ENCODE data around the gene EVC. TPM values are rescaled to one million over a fixed set of nuclear protein-coding genes. Genes with fewer than 3 reads are reported as not detected.
"Not testable (repeated sequence)": the region's sequence is repeated elsewhere in the genome, so short reads cannot be mapped to it uniquely, and the experiment has no call there.

Gene EVC
- polyA plus RNA-seq, 2 donors = 2.0 to 4.0 TPM

- not testable (repeated sequence) for H3K4me1 ChIP-seq (ENCODE audit: control insufficient read depth in 2 of 2, insufficient read depth in 2 of 2, low read length in 1 of 2); H3K27me3 ChIP-seq (ENCODE audit: control insufficient read depth in 1 of 2, insufficient read depth in 2 of 2, low read length in 2 of 2); H3K27ac ChIP-seq (ENCODE audit: low read depth in 2 of 2, low read length in 1 of 2); H3K4me3 ChIP-seq (ENCODE audit: low read depth in 1 of 2, low read length in 2 of 2); H3K9me3 ChIP-seq (ENCODE audit: control insufficient read depth in 2 of 2, insufficient read depth in 1 of 2, low read depth in 1 of 2, low read length in 1 of 2); H3K36me3 ChIP-seq (ENCODE audit: control insufficient read depth in 2 of 2, insufficient read depth in 2 of 2, low read length in 1 of 2)
- WGBS, 2 donors = 85 to 98% methylated on average over 6 of the region's 6 CpGs
Observed at GRCh38 chr4:5837483-5837882, 126.5 kb downstream of the EVC start.

GRCh38 chr4:5839332-5839731, 128.3 kb downstream of the EVC start:
- 86% methylated on average over 13 of the region's 13 CpGs for WGBS, 2 donors
- H3K4me3 ChIP-seq (ENCODE audit: low read depth in 1 of 2, low read length in 2 of 2) = no peak overlapping the region
- H3K36me3 ChIP-seq (ENCODE audit: control insufficient read depth in 2 of 2, insufficient read depth in 2 of 2, low read length in 1 of 2) = no peaks in the 10 kb centered on the region
- peak overlapping the region in 1 of 2 donors; percentile 13 for H3K27ac ChIP-seq (ENCODE audit: low read depth in 2 of 2, low read length in 1 of 2)
- H3K27me3 ChIP-seq (ENCODE audit: control insufficient read depth in 1 of 2, insufficient read depth in 2 of 2, low read length in 2 of 2) = no peaks in the 10 kb centered on the region
- no peaks in the 10 kb centered on the region for H3K9me3 ChIP-seq (ENCODE audit: control insufficient read depth in 2 of 2, insufficient read depth in 1 of 2, low read depth in 1 of 2, low read length in 1 of 2)
- no peaks in the 10 kb centered on the region for H3K4me1 ChIP-seq (ENCODE audit: control insufficient read depth in 2 of 2, insufficient read depth in 2 of 2, low read length in 1 of 2)

- 61 to 68% methylated on average over 30 of the region's 30 CpGs for WGBS, 2 donors
- no peaks in the 10 kb centered on the region for H3K27me3 ChIP-seq (ENCODE audit: control insufficient read depth in 1 of 2, insufficient read depth in 2 of 2, low read length in 2 of 2)
- no peaks in the 10 kb centered on the region for H3K9me3 ChIP-seq (ENCODE audit: control insufficient read depth in 2 of 2, insufficient read depth in 1 of 2, low read depth in 1 of 2, low read length in 1 of 2)
- no peaks in the 10 kb centered on the region for H3K36me3 ChIP-seq (ENCODE audit: control insufficient read depth in 2 of 2, insufficient read depth in 2 of 2, low read length in 1 of 2)
- H3K4me1 ChIP-seq (ENCODE audit: control insufficient read depth in 2 of 2, insufficient read depth in 2 of 2, low read length in 1 of 2) = no peaks in the 10 kb centered on the region
- H3K27ac ChIP-seq (ENCODE audit: low read depth in 2 of 2, low read length in 1 of 2) = peak overlapping the region in 1 of 2 donors; percentile 13
- no peak overlapping the region for H3K4me3 ChIP-seq (ENCODE audit: low read depth in 1 of 2, low read length in 2 of 2)
Observed at GRCh38 chr4:5839751-5840674, 129.0 kb downstream of the EVC start.

- 91 to 94% methylated on average over 4 of the region's 4 CpGs for WGBS, 2 donors
- Histone ChIP-seq H3K27me3 (ENCODE audit: control insufficient read depth in 1 of 2, insufficient read depth in 2 of 2, low read length in 2 of 2) (no peaks in the 10 kb centered on the region), H3K4me3 (ENCODE audit: low read depth in 1 of 2, low read length in 2 of 2) (no peak overlapping the region), H3K36me3 (ENCODE audit: control insufficient read depth in 2 of 2, insufficient read depth in 2 of 2, low read length in 1 of 2) (no peaks in the 10 kb centered on the region), H3K9me3 (ENCODE audit: control insufficient read depth in 2 of 2, insufficient read depth in 1 of 2, low read depth in 1 of 2, low read length in 1 of 2) (no peaks in the 10 kb centered on the region), H3K27ac (ENCODE audit: low read depth in 2 of 2, low read length in 1 of 2) (no peak overlapping the region), H3K4me1 (ENCODE audit: control insufficient read depth in 2 of 2, insufficient read depth in 2 of 2, low read length in 1 of 2) (no peaks in the 10 kb centered on the region)
Observed at GRCh38 chr4:5842456-5842855, 131.5 kb downstream of the EVC start.

- no peak overlapping the region for H3K27ac ChIP-seq (ENCODE audit: low read depth in 2 of 2, low read length in 1 of 2)
- H3K4me1 ChIP-seq (ENCODE audit: control insufficient read depth in 2 of 2, insufficient read depth in 2 of 2, low read length in 1 of 2) = no peaks in the 10 kb centered on the region
- WGBS, 2 donors = 68 to 71% methylated on average over 18 of the region's 18 CpGs
- no peaks in the 10 kb centered on the region for H3K27me3 ChIP-seq (ENCODE audit: control insufficient read depth in 1 of 2, insufficient read depth in 2 of 2, low read length in 2 of 2)
- H3K36me3 ChIP-seq (ENCODE audit: control insufficient read depth in 2 of 2, insufficient read depth in 2 of 2, low read length in 1 of 2) = no peaks in the 10 kb centered on the region
- H3K9me3 ChIP-seq (ENCODE audit: control insufficient read depth in 2 of 2, insufficient read depth in 1 of 2, low read depth in 1 of 2, low read length in 1 of 2) = no peaks in the 10 kb centered on the region
- H3K4me3 ChIP-seq (ENCODE audit: low read depth in 1 of 2, low read length in 2 of 2) = no peak overlapping the region
Observed at GRCh38 chr4:5843573-5844530, 132.9 kb downstream of the EVC start.

- Histone ChIP-seq H3K36me3 (ENCODE audit: control insufficient read depth in 2 of 2, insufficient read depth in 2 of 2, low read length in 1 of 2) (no peaks in the 10 kb centered on the region), H3K27ac (ENCODE audit: low read depth in 2 of 2, low read length in 1 of 2) (no peak overlapping the region), H3K4me3 (ENCODE audit: low read depth in 1 of 2, low read length in 2 of 2) (no peak overlapping the region), H3K27me3 (ENCODE audit: control insufficient read depth in 1 of 2, insufficient read depth in 2 of 2, low read length in 2 of 2) (no peaks in the 10 kb centered on the region), H3K4me1 (ENCODE audit: control insufficient read depth in 2 of 2, insufficient read depth in 2 of 2, low read length in 1 of 2) (no peaks in the 10 kb centered on the region), H3K9me3 (ENCODE audit: control insufficient read depth in 2 of 2, insufficient read depth in 1 of 2, low read depth in 1 of 2, low read length in 1 of 2) (no peaks in the 10 kb centered on the region)
- 66 to 70% methylated on average over 13 of the region's 13 CpGs for WGBS, 2 donors
Observed at GRCh38 chr4:5845035-5845905, 134.3 kb downstream of the EVC start.

- H3K4me1 ChIP-seq (ENCODE audit: control insufficient read depth in 2 of 2, insufficient read depth in 2 of 2, low read length in 1 of 2) = no peaks in the 10 kb centered on the region
- no peaks in the 10 kb centered on the region for H3K27me3 ChIP-seq (ENCODE audit: control insufficient read depth in 1 of 2, insufficient read depth in 2 of 2, low read length in 2 of 2)
- H3K36me3 ChIP-seq (ENCODE audit: control insufficient read depth in 2 of 2, insufficient read depth in 2 of 2, low read length in 1 of 2) = no peaks in the 10 kb centered on the region
- H3K9me3 ChIP-seq (ENCODE audit: control insufficient read depth in 2 of 2, insufficient read depth in 1 of 2, low read depth in 1 of 2, low read length in 1 of 2) = peaks cover 0 to 4% of the 10 kb centered on the region in 2 donors
- H3K27ac ChIP-seq (ENCODE audit: low read depth in 2 of 2, low read length in 1 of 2) = no peak overlapping the region
- H3K4me3 ChIP-seq (ENCODE audit: low read depth in 1 of 2, low read length in 2 of 2) = no peak overlapping the region
- WGBS, 2 donors = 74 to 76% methylated on average over 4 of the region's 4 CpGs
Observed at GRCh38 chr4:5851637-5852301, 140.8 kb downstream of the EVC start.

- Histone ChIP-seq H3K4me1 (ENCODE audit: control insufficient read depth in 2 of 2, insufficient read depth in 2 of 2, low read length in 1 of 2) (no peaks in the 10 kb centered on the region), H3K27ac (ENCODE audit: low read depth in 2 of 2, low read length in 1 of 2) (no peak overlapping the region), H3K9me3 (ENCODE audit: control insufficient read depth in 2 of 2, insufficient read depth in 1 of 2, low read depth in 1 of 2, low read length in 1 of 2) (peaks cover 0 to 4% of the 10 kb centered on the region in 2 donors), H3K36me3 (ENCODE audit: control insufficient read depth in 2 of 2, insufficient read depth in 2 of 2, low read length in 1 of 2) (no peaks in the 10 kb centered on the region), H3K27me3 (ENCODE audit: control insufficient read depth in 1 of 2, insufficient read depth in 2 of 2, low read length in 2 of 2) (no peaks in the 10 kb centered on the region), H3K4me3 (ENCODE audit: low read depth in 1 of 2, low read length in 2 of 2) (no peak overlapping the region)
- WGBS, 2 donors = 72 to 87% methylated on average over 9 of the region's 9 CpGs
Observed at GRCh38 chr4:5852523-5853202, 141.7 kb downstream of the EVC start.

All from esophagus (tissue), 2 donors.